Right lobe of liver (tissue), 6 donors: ENCODE data around the gene ZDHHC12. TPM values are rescaled to one million over a fixed set of nuclear protein-coding genes. Genes with fewer than 3 reads are reported as not detected.

Experiments
- ATAC-seq, 4 donors: fragments of 200-7000 bp; cut with Tn5 transposase; one replicate each; pipeline ENCODE4 v1.9.1; 2020; ENCODE audit warnings: mild to moderate bottlenecking in 4 of 4, moderate library complexity in 4 of 4
- DNase-seq, 3 donors: peaks; one replicate each; pipeline ENCODE4 v3.0.0-alpha.2; 2020
- H3K27ac ChIP-seq, 3 donors: fragments of 200-600 bp; one replicate each; pipeline ENCODE4 v1.8.0; 2022
- H3K27me3 ChIP-seq, 2 donors: fragments of 200-600 bp; one replicate each; pipeline ENCODE4 v1.8.0; 2022
- H3K36me3 ChIP-seq, 4 donors: fragments of 200-600 bp; sonication (generic) in 1 of 4; one replicate each; pipeline versions ENCODE4 v1.5.1 to v1.8.0; 2017 to 2022; ENCODE audit warnings: control low read depth in 1 of 4
- H3K4me1 ChIP-seq, 4 donors: fragments of 200-600 bp; sonication (generic) in 1 of 4; one replicate each; pipeline versions ENCODE4 v1.5.1 to v1.8.0; 2017 to 2022; ENCODE audit warnings: control low read depth in 1 of 4
- H3K4me3 ChIP-seq, 3 donors: fragments of 200-600 bp; one replicate each; pipeline ENCODE4 v1.8.0; 2022
- H3K9me3 ChIP-seq, 4 donors: fragments of 200-600 bp; sonication (generic) in 1 of 4; one replicate each; pipeline versions ENCODE4 v1.5.1 to v1.8.0; 2017 to 2022; ENCODE audit warnings: control low read depth in 1 of 4
- CTCF ChIP-seq, 4 donors: fragments of 200-600 bp in 3 of 4; fragments of 450-650 bp in 1 of 4; IDR thresholded peaks; one replicate each; pipeline versions ENCODE4 v1.5.1 to v1.8.0; 2016 to 2022; ENCODE audit warnings: antibody characterized with exemption in 4 of 4, mild to moderate bottlenecking in 2 of 4
- POLR2A ChIP-seq: fragments of 450-650 bp; IDR thresholded peaks from one replicate; pipeline ENCODE4 v1.6.1; 2017; ENCODE audit warnings: antibody characterized with exemption, mild to moderate bottlenecking
- WGBS: methylation state at CpG from one replicate; pipeline ENCODE4 v1.1.6; 2018; ENCODE audit warnings: low coverage, low lambda C conversion rate; ENCODE audit not compliant: insufficient coverage; ENCODE audit errors: missing lambda C conversion rate; 5-methylcytosine and 5-hydroxymethylcytosine counted together
- intact Hi-C, 2 donors: fragments of 100-400 bp; cut with DNase I; formaldehyde crosslinking; loops; one replicate each; pipeline versions ENCODE4 v1.11.2 to v1.14.1; 2022
- total RNA-seq, 6 experiments: library from RNA; depleted of rRNA in 2 of 6; stranded (reverse); fragments of >200 nt in 2 of 6; fragmentation: NEBNext Ultra II Directional in 3 of 6; extraction: Animal tissue kit (Norgen Biotek cat#: 25700) in 3 of 6; gene quantifications; one replicate each; pipeline versions ENCODE4 v1.1.0 to v1.2.4, GENCODE V29; 2016 to 2023
- donor health status: DM: no; HTN: yes; CAD: no.
- donor health status: DM: no; HTN: no; CAD: no.
- donor health status: DM: no; HTN: no; CAD: no.
- donor health status: DM: no; HTN: yes; CAD: no.
- donor health status: DM: no; HTN: yes; CAD: no.

Gene ZDHHC12
- total RNA-seq, 6 experiments from 2014 or later, result 14.1 to 46.1 (median 22.7) TPM

- intact Hi-C loops, result no loop called here
- ATAC-seq (peak; percentile 82 to 92 (median 88)), DNase-seq (peak in 2 of 3 donors; percentile 71)
- H3K9me3 ChIP-seq, result no peaks in the 10 kb centered on the region
- H3K27ac ChIP-seq, result no peak overlapping the region
- no peaks in the 10 kb centered on the region for H3K27me3 ChIP-seq
- TF ChIP-seq POLR2A (no peak), CTCF (IDR thresholded peaks at IDR 0.05) (peak; percentile 43 to 76 (median 69))
- H3K4me1 ChIP-seq, result no peaks in the 10 kb centered on the region
- peaks cover 0 to 21% (median 9%) of the 10 kb centered on the region in 4 donors for H3K36me3 ChIP-seq
- H3K4me3 ChIP-seq, result no peak overlapping the region
- 26% methylated on average over 4 of the region's 9 CpGs for WGBS
Observed at GRCh38 chr9:128733256-128733655, 9.3 kb upstream of the ZDHHC12 start.

- 72% methylated on average over 9 of the region's 13 CpGs for WGBS
- Histone ChIP-seq H3K4me1 (no peaks in the 10 kb centered on the region), H3K4me3 (no peak overlapping the region), H3K9me3 (no peaks in the 10 kb centered on the region), H3K36me3 (peaks cover 0 to 21% (median 9%) of the 10 kb centered on the region in 4 donors), H3K27ac (no peak overlapping the region), H3K27me3 (no peaks in the 10 kb centered on the region)
- intact Hi-C loops, result no loop called here
- DNase-seq (no peak), ATAC-seq (no peak)
- TF ChIP-seq POLR2A (no peak), CTCF (IDR thresholded peaks at IDR 0.05) (no peak)
Observed at GRCh38 chr9:128732576-128732975, 8.6 kb upstream of the ZDHHC12 start.

GRCh38 chr9:128731691-128732090, 7.8 kb upstream of the ZDHHC12 start:
- Histone ChIP-seq H3K27ac (no peak overlapping the region), H3K9me3 (no peaks in the 10 kb centered on the region), H3K27me3 (no peaks in the 10 kb centered on the region), H3K4me1 (no peaks in the 10 kb centered on the region), H3K36me3 (peaks cover 0 to 21% (median 8%) of the 10 kb centered on the region in 4 donors), H3K4me3 (no peak overlapping the region)
- no peak for DNase-seq
- 67% methylated on average over 3 of the region's 9 CpGs for WGBS
- peak in 1 of 4 donors; percentile 4 for ATAC-seq
- intact Hi-C loops, result no loop called here
- TF ChIP-seq CTCF (IDR thresholded peaks at IDR 0.05) (no peak), POLR2A (no peak)

- no peaks in the 10 kb centered on the region for H3K4me1 ChIP-seq
- 93% methylated on average over 8 of the region's 13 CpGs for WGBS
- no peak overlapping the region for H3K4me3 ChIP-seq
- H3K27ac ChIP-seq, result no peak overlapping the region
- H3K27me3 ChIP-seq, result no peaks in the 10 kb centered on the region
- DNase-seq (no peak), ATAC-seq (no peak)
- intact Hi-C loops, result no loop called here
- TF ChIP-seq POLR2A (no peak), CTCF (IDR thresholded peaks at IDR 0.05) (no peak)
- H3K9me3 ChIP-seq, result no peaks in the 10 kb centered on the region
- peaks cover 0 to 21% (median 8%) of the 10 kb centered on the region in 4 donors for H3K36me3 ChIP-seq
Observed at GRCh38 chr9:128731093-128731492, 7.2 kb upstream of the ZDHHC12 start.
